ENCODE results near the gene MRPL10. TPM values are rescaled to one million over a fixed set of nuclear protein-coding genes. Genes with fewer than 3 reads are reported as not detected.

Gene MRPL10
- total and polyA plus RNA-seq, 2 donors (not counting 1 experiment from before 2014, with no cell fraction given): 31.0 to 44.7 TPM

DNA sequence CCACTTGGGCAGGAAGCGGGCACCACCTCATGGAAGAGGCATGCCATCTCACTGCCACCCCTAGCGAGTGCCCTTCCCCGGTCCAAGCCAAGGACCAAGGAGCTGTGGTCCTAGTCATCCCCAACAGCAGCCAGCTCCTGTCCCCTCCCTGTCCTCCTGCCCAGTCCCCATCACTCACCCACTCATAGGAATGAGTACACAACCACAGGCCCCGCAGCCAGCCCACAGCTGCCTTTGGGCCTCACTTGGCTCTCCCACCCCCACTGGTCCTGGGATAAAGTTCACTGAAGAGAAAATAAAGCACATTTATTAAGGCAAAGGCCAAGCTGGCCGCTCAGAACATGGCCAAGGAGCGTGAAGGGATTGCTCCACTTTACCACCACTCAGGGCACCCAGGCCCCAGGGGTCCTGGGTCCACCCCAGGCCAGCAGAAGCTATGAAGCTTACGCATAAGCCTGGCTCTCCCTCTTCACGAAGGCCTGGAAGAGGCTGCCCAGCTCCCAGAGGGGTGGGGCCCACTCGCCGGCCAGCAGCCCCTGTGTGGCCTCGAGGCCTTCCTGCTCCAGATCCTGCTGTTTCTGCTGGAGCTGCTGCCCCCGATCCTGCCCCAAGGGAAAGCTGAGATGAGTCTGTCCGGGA is 6.2 kb upstream of the MRPL10 start:
- TF ChIP-seq, protein P1, sequence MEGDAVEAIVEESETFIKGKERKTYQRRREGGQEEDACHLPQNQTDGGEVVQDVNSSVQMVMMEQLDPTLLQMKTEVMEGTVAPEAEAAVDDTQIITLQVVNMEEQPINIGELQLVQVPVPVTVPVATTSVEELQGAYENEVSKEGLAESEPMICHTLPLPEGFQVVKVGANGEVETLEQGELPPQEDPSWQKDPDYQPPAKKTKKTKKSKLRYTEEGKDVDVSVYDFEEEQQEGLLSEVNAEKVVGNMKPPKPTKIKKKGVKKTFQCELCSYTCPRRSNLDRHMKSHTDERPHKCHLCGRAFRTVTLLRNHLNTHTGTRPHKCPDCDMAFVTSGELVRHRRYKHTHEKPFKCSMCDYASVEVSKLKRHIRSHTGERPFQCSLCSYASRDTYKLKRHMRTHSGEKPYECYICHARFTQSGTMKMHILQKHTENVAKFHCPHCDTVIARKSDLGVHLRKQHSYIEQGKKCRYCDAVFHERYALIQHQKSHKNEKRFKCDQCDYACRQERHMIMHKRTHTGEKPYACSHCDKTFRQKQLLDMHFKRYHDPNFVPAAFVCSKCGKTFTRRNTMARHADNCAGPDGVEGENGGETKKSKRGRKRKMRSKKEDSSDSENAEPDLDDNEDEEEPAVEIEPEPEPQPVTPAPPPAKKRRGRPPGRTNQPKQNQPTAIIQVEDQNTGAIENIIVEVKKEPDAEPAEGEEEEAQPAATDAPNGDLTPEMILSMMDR (conservative IDR thresholded peaks at IDR 0.05 in 1 of 2, IDR thresholded peaks at IDR 0.05 in 1 of 2; ENCODE audit: low read depth in 1 of 2, low read length in 2 of 2): no peak
- TF ChIP-seq EZH2 (IDR thresholded peaks at IDR 0.05; ENCODE audit: low read length, missing control alignments): no peak
- Histone ChIP-seq H3K9ac (ENCODE audit: insufficient read depth, low read length) (no peak overlapping the region), H3K4me1 (ENCODE audit: control insufficient read depth, extremely low read depth, insufficient read depth, low read length) (peaks cover 7% of the 10 kb centered on the region), H3K36me3 (ENCODE audit: control insufficient read depth, insufficient read depth, low read length) (no peaks in the 10 kb centered on the region), H3K9me3 (ENCODE audit: control insufficient read depth, insufficient read depth, low read depth, low read length) (no peaks in the 10 kb centered on the region), H3K4me2 (ENCODE audit: extremely low read depth, insufficient read depth, low read length) (no peak overlapping the region), H4K20me1 (ENCODE audit: control insufficient read depth, extremely low read depth, insufficient read depth, low read length) (no peaks in the 10 kb centered on the region), H3K27me3 (ENCODE audit: control insufficient read depth, insufficient read depth, low read length) (no peaks in the 10 kb centered on the region), H3K4me3 (replicated peaks in 1 of 4; ENCODE audit: control extremely low read depth in 1 of 4, insufficient read depth in 1 of 4, low read depth in 3 of 4, low read length in 4 of 4) (no peak overlapping the region), H3K79me2 (ENCODE audit: control insufficient read depth, insufficient read depth, low read length) (no peaks in the 10 kb centered on the region), H2AFZ (ENCODE audit: low read length) (no peak overlapping the region), H3K27ac (ENCODE audit: insufficient read depth, low read length) (no peak overlapping the region)
- DNase-seq (ENCODE audit: low read depth in 2 of 2): peak; percentile 46 to 56

DNA sequence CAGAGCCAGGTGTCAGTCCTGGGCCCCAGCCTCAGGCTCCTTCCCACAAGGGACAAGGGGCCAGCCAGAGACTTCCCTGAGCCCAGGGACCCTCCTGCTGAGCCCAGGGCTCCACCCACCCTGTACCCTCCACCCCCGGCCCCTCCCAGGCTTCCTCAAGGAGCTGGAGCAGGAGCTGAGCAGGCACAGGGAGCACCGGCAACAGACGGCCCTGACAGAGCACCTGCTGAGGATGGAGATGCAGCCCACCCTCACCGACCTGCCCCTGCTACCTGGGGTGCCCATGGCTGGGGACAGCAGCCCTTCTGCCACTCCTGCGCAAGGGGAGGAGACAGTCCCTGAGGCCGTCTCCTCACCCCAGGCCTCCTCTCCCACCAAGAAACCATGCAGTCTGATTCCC is 5.3 kb upstream of the MRPL10 start:
- Histone ChIP-seq H3K4me2 (ENCODE audit: extremely low read depth, insufficient read depth, low read length) (no peak overlapping the region), H3K4me1 (ENCODE audit: control insufficient read depth, extremely low read depth, insufficient read depth, low read length) (peaks cover 11% of the 10 kb centered on the region), H3K9ac (ENCODE audit: insufficient read depth, low read length) (no peak overlapping the region), H3K27me3 (ENCODE audit: control insufficient read depth, insufficient read depth, low read length) (no peaks in the 10 kb centered on the region), H3K79me2 (ENCODE audit: control insufficient read depth, insufficient read depth, low read length) (no peaks in the 10 kb centered on the region), H3K9me3 (ENCODE audit: control insufficient read depth, insufficient read depth, low read depth, low read length) (no peaks in the 10 kb centered on the region), H3K4me3 (replicated peaks in 1 of 4; ENCODE audit: control extremely low read depth in 1 of 4, insufficient read depth in 1 of 4, low read depth in 3 of 4, low read length in 4 of 4) (no peak overlapping the region), H3K36me3 (ENCODE audit: control insufficient read depth, insufficient read depth, low read length) (no peaks in the 10 kb centered on the region), H2AFZ (ENCODE audit: low read length) (no peak overlapping the region), H4K20me1 (ENCODE audit: control insufficient read depth, extremely low read depth, insufficient read depth, low read length) (no peaks in the 10 kb centered on the region), H3K27ac (ENCODE audit: insufficient read depth, low read length) (no peak overlapping the region)
- TF ChIP-seq EZH2 (IDR thresholded peaks at IDR 0.05; ENCODE audit: low read length, missing control alignments): no peak
- TF ChIP-seq, protein P1 (conservative IDR thresholded peaks at IDR 0.05 in 1 of 2, IDR thresholded peaks at IDR 0.05 in 1 of 2; ENCODE audit: low read depth in 1 of 2, low read length in 2 of 2): no peak
- DNase-seq (ENCODE audit: low read depth in 2 of 2): no peak

DNA sequence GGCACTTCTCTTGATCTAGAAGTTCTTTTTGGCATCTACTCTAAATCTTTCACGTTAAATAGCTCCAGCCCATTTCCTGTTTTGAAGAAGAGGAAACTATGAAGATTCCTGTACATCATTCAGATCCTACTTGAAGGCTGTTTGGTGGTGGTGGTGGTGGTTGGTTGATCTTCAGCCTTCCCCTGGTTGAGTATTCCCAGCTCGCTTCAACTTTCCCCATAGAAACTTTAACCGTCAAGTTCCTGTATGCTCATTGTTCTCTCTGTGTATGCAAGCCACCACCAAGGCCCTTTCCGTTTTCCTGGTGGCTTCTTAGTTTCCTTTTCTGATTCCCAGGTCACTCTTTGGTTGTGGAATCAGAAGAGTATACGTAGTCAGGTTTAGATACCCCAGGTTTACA is 3.4 kb upstream of the MRPL10 start:
- no peak overlapping the region for H3K27ac ChIP-seq (ENCODE audit: insufficient read depth, low read length)
- H3K4me1 ChIP-seq (ENCODE audit: control insufficient read depth, extremely low read depth, insufficient read depth, low read length): peaks cover 10% of the 10 kb centered on the region
- peaks cover 14% of the 10 kb centered on the region for H3K79me2 ChIP-seq (ENCODE audit: control insufficient read depth, insufficient read depth, low read length)
- TF ChIP-seq, protein P1 (conservative IDR thresholded peaks at IDR 0.05 in 1 of 2, IDR thresholded peaks at IDR 0.05 in 1 of 2; ENCODE audit: low read depth in 1 of 2, low read length in 2 of 2): no peak
- TF ChIP-seq EZH2 (IDR thresholded peaks at IDR 0.05; ENCODE audit: low read length, missing control alignments): no peak
- H2AFZ ChIP-seq (ENCODE audit: low read length): no peak overlapping the region
- no peaks in the 10 kb centered on the region for H3K27me3 ChIP-seq (ENCODE audit: control insufficient read depth, insufficient read depth, low read length)
- no peak overlapping the region for H3K9ac ChIP-seq (ENCODE audit: insufficient read depth, low read length)
- H3K4me3 ChIP-seq (replicated peaks in 1 of 4; ENCODE audit: control extremely low read depth in 1 of 4, insufficient read depth in 1 of 4, low read depth in 3 of 4, low read length in 4 of 4): no peak overlapping the region
- no peaks in the 10 kb centered on the region for H4K20me1 ChIP-seq (ENCODE audit: control insufficient read depth, extremely low read depth, insufficient read depth, low read length)
- no peak overlapping the region for H3K4me2 ChIP-seq (ENCODE audit: extremely low read depth, insufficient read depth, low read length)
- DNase-seq (ENCODE audit: low read depth in 2 of 2): no peak
- no peaks in the 10 kb centered on the region for H3K9me3 ChIP-seq (ENCODE audit: control insufficient read depth, insufficient read depth, low read depth, low read length)
- H3K36me3 ChIP-seq (ENCODE audit: control insufficient read depth, insufficient read depth, low read length): no peaks in the 10 kb centered on the region

Measured in fibroblast of lung (primary cell).